Nephron progenitor cell (in vitro differentiated cells): Measurements from ENCODE around the gene KCNQ1OT1.

Source experiments
- DNase-seq: peaks from one replicate; pipeline ENCODE4 v3.0.0; 2021
- H3K27ac Mint-ChIP-seq: 2 replicates; pipeline ENCODE4 v1.8.0; 2021; ENCODE audit warnings: mild to moderate bottlenecking, moderate library complexity, mixed read lengths
- H3K27me3 Mint-ChIP-seq: 2 replicates; pipeline ENCODE4 v1.8.0; 2021; ENCODE audit warnings: mild to moderate bottlenecking, low read depth, mixed read lengths; ENCODE audit not compliant: poor library complexity
- H3K36me3 Mint-ChIP-seq: 2 replicates; pipeline ENCODE4 v1.8.0; 2021; ENCODE audit warnings: low read depth, mixed read lengths
- H3K4me1 Mint-ChIP-seq: 2 replicates; pipeline ENCODE4 v1.8.0; 2021; ENCODE audit warnings: mixed read lengths
- H3K4me3 Mint-ChIP-seq: 2 replicates; pipeline ENCODE4 v1.8.0; 2021; ENCODE audit warnings: mild to moderate bottlenecking, moderate library complexity, mixed read lengths
- H3K9me3 Mint-ChIP-seq: 2 replicates; pipeline ENCODE4 v1.8.0; 2021; ENCODE audit warnings: mild to moderate bottlenecking, moderate library complexity, mixed read lengths
- TF ChIP-seq, protein P1 (sequence below): fragments of 200-600 bp; sonication (generic); IDR thresholded peaks from 2 replicates; pipeline ENCODE4 v1.5.0; 2021; ENCODE audit warnings: antibody characterized with exemption

The KCNQ1OT1 gene

DNA sequence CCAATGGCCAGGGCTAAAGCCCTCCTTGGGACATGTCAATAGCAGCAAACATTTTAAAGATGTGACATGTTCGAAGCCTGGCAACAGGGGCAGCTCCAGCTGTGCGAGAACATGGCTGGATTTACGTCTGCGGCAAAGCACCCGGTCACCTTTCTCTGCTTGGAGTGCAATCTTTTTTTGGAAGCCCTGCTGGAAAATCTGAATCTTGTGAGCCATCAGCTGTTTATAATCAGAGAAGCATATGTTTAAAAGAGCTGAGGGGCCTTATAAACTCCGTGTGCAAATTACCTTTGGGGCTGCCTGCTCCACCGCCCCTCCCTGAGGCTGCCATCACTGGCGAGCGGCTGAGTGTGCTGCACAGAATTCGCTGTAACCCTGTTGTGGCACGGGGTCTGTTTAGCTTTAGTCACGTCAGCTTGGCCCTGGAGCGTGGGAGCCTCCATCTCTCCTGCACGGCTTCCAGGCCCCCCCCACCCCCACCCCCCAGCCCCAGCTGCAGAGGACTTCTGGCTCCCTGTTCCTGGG, 9.0 kb upstream of the KCNQ1OT1 start:
- DNase-seq = no peak
- peaks cover 13% of the 10 kb centered on the region for H3K27me3 Mint-ChIP-seq
- peaks cover 61% of the 10 kb centered on the region for H3K4me1 Mint-ChIP-seq
- no peak overlapping the region for H3K27ac Mint-ChIP-seq
- no peak overlapping the region for H3K4me3 Mint-ChIP-seq
- H3K9me3 Mint-ChIP-seq = peaks cover 25% of the 10 kb centered on the region
- TF ChIP-seq, protein P1, sequence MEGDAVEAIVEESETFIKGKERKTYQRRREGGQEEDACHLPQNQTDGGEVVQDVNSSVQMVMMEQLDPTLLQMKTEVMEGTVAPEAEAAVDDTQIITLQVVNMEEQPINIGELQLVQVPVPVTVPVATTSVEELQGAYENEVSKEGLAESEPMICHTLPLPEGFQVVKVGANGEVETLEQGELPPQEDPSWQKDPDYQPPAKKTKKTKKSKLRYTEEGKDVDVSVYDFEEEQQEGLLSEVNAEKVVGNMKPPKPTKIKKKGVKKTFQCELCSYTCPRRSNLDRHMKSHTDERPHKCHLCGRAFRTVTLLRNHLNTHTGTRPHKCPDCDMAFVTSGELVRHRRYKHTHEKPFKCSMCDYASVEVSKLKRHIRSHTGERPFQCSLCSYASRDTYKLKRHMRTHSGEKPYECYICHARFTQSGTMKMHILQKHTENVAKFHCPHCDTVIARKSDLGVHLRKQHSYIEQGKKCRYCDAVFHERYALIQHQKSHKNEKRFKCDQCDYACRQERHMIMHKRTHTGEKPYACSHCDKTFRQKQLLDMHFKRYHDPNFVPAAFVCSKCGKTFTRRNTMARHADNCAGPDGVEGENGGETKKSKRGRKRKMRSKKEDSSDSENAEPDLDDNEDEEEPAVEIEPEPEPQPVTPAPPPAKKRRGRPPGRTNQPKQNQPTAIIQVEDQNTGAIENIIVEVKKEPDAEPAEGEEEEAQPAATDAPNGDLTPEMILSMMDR = no peak
- H3K36me3 Mint-ChIP-seq = peaks cover 4% of the 10 kb centered on the region

DNA sequence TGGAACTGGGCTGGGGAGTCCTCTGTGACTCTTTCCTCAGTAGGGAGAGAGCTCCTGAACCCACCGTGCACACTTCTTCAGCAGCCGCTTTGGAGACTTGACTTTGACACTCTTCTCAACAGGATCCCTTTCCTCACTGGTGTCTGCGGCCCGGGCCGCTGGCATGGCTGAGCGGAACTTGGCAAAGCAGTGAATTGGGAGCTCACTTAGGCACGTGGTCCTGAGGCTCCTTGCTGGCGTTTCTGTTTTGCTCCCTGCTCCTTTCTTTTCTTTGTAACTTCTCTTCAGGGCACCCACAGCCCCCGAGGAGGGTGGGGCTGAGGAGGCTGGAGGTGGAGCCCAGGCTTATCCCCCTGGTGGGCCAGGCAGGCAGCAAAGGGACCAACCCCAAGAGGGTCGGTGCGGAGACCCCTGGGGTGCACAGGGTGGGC, 8.4 kb upstream of the KCNQ1OT1 start:
- H3K27me3 Mint-ChIP-seq = peaks cover 9% of the 10 kb centered on the region
- DNase-seq = no peak
- H3K27ac Mint-ChIP-seq = no peak overlapping the region
- H3K4me3 Mint-ChIP-seq = no peak overlapping the region
- peaks cover 25% of the 10 kb centered on the region for H3K9me3 Mint-ChIP-seq
- TF ChIP-seq, protein P1 = no peak
- H3K4me1 Mint-ChIP-seq = peaks cover 59% of the 10 kb centered on the region
- peaks cover 4% of the 10 kb centered on the region for H3K36me3 Mint-ChIP-seq

DNA sequence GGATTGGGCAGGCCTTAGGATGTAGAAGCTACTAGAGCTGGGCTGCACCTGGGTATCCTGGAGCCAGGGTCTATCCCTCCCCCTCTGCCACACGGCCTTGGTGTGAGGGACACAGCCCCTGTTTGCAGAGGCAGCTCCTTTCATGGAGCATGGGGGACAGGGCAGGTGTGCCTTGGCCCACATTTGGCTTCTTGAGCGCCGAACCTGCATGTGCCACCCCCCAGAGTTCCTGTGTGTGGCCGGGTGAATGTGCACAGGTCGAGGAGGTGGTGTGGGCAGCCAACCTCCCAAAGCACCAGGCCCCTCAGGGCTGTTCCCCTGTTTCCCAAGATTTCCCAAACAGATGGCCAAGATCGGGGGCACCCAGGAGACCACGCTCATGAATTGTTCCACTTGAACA, 7.9 kb upstream of the KCNQ1OT1 start:
- peaks cover 59% of the 10 kb centered on the region for H3K4me1 Mint-ChIP-seq
- H3K27ac Mint-ChIP-seq = no peak overlapping the region
- no peak for DNase-seq
- peaks cover 4% of the 10 kb centered on the region for H3K36me3 Mint-ChIP-seq
- no peak overlapping the region for H3K4me3 Mint-ChIP-seq
- TF ChIP-seq, protein P1 = no peak
- H3K27me3 Mint-ChIP-seq = peaks cover 6% of the 10 kb centered on the region
- H3K9me3 Mint-ChIP-seq = peaks cover 25% of the 10 kb centered on the region

DNA sequence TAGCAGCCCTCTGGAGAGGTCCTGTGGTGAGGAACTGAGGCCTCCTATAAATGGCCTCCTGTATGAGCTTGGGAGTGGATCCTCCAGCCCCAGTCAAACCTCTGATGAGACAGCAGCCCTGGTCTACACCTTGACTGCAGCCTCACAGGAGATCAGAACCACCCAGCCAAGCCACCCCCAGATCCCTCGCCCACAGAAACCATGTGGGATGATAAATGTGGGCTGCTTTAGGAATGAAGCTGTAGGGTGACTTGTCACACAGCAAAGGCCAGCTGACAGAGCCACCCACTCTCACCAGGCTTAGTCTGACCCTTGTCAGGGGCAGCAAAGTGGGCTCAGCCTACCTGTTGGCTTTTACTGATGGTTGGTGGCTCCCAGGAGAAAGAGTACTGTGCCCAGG, 6.5 kb upstream of the KCNQ1OT1 start:
- H3K9me3 Mint-ChIP-seq = peaks cover 23% of the 10 kb centered on the region
- peaks cover 62% of the 10 kb centered on the region for H3K4me1 Mint-ChIP-seq
- no peak for DNase-seq
- TF ChIP-seq, protein P1 = no peak
- H3K27me3 Mint-ChIP-seq = peaks cover 6% of the 10 kb centered on the region
- no peak overlapping the region for H3K27ac Mint-ChIP-seq
- H3K36me3 Mint-ChIP-seq = peaks cover 4% of the 10 kb centered on the region
- H3K4me3 Mint-ChIP-seq = no peak overlapping the region

DNA sequence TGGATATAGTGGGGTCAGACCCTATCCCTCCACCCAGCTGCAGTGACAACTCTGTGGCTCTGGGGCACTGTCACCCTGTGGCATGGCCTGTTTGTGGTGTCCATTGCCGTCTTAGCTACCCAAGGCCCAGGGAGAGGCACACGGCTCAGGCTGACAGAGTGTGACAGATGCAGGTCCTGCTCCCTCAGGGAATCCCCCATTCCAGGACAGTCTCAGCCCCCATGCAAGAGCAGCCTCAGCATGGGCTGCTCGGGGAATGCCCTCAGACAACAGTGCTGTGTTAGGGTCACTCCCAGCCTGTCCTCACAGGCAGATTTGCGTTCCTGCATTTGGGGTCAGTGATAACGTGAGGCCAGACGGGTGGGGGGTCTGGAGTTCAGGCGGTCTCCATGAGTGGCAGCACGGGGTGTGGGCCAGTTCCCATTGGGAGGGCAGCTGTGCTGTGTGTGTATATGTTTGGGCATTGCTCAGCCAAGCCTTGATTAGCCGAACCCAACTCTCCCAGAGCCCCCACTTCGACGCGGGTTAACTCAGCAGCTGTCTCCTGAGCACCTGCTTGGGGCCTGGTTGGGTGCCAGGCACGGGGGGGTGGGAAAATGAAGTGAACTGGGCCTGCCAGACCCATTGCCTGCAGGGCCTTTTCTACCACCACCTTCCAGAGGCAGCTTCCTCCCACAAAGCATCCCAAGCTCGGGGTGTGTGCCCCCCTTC, 5.3 kb upstream of the KCNQ1OT1 start:
- Mint-ChIP-seq H3K4me3 (no peak overlapping the region), H3K9me3 (peaks cover 13% of the 10 kb centered on the region), H3K36me3 (peaks cover 4% of the 10 kb centered on the region), H3K27me3 (peaks cover 6% of the 10 kb centered on the region), H3K27ac (no peak overlapping the region), H3K4me1 (peaks cover 67% of the 10 kb centered on the region)
- TF ChIP-seq, protein P1 = no peak
- no peak for DNase-seq

DNA sequence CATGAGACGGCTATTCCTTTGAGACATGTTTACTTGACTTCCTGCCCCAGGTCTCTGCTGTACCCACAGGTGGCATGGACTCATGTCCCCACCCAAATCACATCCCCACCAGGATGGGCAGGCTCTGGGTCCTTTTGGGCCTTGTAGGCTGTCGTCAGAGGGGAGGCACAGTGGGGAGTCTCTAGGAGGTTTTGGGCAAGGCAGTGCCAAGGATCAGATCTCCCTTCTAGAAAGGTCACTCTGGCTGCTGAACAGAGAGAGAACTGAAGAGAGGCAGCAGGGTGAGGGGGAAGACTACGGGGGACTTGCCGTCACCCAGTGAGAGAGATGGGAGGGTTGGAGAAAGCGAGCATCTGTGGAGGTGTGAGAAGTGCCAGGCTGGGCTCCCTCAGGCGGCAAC, 4.6 kb upstream of the KCNQ1OT1 start:
- Mint-ChIP-seq H3K4me3 (no peak overlapping the region), H3K36me3 (no peaks in the 10 kb centered on the region), H3K9me3 (peaks cover 7% of the 10 kb centered on the region), H3K27me3 (peaks cover 3% of the 10 kb centered on the region), H3K27ac (no peak overlapping the region), H3K4me1 (peaks cover 60% of the 10 kb centered on the region)
- DNase-seq = no peak
- TF ChIP-seq, protein P1 = no peak
